HCEC 1CT (cell line): Measurements from ENCODE around the gene CDC42BPG.
"Not testable (repeated sequence)": the region's sequence is repeated elsewhere in the genome, so short reads cannot be mapped to it uniquely, and the experiment has no call there.

Experiments
- DNase-seq: peaks from one replicate; pipeline ENCODE4 v3.0.0-alpha.2; 2017

Gene CDC42BPG

DNA sequence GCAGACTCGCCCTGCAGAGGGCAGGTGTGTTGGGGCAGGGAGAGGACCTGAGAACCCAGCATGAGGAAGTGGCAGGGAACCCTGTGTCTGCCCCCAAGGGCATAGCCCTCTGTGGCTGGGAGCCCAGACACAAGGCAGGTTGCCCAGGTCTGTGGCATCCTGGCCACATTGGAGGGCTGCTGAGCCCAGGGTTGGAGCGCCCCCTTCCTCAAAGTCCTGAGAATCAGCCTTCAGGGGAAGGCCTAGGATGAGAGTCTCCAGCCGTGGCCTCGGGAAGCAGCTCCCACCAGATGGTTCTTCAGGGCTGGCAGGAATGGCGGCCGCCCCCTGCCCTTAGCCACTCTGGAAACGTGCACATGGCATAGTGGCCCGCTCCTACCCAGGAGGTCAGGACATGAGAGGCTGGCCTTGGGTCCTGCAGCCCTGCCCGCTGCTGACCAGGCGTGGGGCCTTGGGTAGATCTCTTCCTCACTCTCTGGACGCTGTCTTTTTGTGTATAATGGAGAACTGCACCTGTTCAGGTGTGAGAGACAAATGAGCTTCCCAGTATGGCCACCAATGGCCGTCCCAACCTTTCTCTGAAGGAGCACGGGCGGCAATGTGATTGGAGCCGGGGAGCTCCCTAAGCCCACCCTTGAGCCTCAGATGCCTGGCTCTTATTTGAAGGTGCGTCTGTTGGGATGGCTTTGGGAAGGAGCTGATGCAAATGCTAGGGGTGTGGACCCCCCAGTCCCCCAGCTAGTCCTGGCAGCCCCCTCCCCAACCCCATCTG is 4.6 kb upstream of the CDC42BPG start:
- DNase-seq = no peak

DNA sequence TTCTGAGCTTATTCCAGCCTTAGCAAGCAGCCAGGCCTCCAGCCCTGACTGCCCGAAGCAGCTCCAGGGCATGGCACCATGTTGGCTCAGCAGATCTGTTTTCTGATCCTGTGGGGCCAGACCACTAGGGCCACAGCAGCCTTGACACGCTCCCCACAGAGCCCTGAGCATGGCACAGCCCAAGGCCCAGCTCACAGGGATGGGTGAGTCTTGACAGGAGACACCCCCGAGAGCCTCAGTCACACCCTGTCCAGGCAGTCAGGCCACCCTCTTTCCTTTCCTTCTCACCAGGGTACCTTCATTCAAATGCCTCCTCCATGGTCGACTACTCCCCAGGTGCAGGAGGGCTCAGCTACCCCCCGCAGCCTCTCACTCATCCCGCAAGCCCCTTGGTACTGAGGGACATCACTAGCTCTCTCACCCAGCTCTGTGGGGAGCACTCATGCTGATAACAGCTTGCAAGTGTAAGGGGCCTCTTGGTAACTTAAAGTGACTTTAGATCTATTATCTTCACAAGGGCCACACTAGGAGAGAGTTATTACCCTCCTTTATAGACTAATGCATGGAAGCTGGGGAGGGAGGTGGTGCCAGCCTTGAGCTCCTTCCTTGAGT is 3.9 kb upstream of the CDC42BPG start:
- no peak for DNase-seq

GRCh38 chr11:64846998-64847666 is 2.7 kb upstream of the CDC42BPG start:
- peak; percentile 80 for DNase-seq

GRCh38 chr11:64845776-64846129 is 1.3 kb upstream of the CDC42BPG start:
- DNase-seq = not testable (repeated sequence)

DNA sequence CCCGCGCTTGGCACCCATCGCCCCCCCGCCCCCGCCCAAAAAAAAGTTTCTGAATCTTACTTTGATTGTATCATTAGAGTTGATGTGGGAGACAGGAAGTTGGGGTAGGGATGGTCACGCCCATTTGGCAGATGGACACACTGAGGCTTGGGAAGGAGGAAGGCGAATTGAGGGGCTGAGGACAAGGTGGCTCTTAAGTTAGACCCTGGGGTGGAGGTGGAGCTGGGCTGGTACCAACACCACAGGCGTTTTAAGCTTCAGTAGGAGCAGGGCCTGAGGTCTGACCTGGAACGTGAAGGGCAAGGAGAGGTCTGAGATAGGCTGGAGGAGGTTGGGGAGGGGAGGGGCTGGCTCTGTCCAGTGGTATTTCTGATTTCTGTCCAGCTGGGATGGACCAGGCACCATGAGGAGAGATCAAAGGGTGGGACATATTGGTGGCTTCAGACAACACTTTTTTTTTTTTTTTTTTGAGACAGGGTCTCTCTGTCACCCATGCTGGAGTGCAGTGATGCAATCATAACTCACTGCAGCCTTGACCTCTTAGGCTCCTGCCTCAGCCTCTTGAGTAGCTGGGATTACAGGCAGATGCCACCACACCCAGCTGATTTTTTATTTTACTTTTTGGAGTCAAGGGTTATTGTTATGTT is 799 bp upstream of the CDC42BPG start:
- DNase-seq = no peak

GRCh38 chr11:64843686-64844329 is 645 bp downstream of the CDC42BPG start:
- DNase-seq = no peak

DNA sequence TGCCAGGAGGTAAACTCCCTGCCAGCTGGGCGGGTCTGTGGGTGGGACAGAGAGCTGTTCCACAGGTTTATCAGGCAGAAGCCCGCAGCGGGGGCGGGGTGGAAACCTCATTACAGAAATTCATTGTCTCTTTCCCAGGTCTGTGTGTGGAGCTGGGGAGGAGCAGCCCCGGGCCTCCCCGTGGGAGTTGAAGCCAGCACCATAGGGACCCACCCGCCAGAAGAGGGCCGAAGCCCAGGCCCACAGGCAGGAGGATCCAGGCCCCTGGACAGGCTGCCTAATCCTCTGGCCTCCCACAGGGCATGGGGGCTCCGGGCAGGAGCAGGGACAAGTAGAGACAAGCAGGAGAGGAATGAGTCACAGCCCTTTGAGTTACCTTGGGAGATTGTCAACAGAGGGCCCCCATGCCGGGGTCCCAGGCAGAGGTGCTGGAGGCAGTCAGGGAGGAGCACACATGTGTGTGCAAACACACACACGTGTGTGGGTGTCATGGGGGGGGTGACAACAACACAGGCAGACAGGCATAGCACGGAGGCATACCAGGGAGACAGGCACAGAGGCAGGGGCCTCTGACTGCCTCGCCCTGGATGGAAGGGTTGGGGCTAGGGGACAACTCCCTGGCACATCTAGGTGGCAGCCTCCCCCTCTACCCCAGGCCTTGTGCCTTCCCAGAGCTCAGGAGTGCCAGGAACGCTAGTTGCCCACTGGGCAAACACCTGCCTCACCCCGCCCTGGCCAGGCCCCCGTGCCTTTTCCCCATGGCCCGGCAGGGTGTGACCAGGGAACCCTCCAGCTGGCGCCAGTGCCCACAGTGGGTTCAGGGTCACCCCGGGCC is 1.4 kb downstream of the CDC42BPG start:
- no peak for DNase-seq

- DNase-seq = no peak
Observed at GRCh38 chr11:64842366-64842759, 2.1 kb downstream of the CDC42BPG start.

DNA sequence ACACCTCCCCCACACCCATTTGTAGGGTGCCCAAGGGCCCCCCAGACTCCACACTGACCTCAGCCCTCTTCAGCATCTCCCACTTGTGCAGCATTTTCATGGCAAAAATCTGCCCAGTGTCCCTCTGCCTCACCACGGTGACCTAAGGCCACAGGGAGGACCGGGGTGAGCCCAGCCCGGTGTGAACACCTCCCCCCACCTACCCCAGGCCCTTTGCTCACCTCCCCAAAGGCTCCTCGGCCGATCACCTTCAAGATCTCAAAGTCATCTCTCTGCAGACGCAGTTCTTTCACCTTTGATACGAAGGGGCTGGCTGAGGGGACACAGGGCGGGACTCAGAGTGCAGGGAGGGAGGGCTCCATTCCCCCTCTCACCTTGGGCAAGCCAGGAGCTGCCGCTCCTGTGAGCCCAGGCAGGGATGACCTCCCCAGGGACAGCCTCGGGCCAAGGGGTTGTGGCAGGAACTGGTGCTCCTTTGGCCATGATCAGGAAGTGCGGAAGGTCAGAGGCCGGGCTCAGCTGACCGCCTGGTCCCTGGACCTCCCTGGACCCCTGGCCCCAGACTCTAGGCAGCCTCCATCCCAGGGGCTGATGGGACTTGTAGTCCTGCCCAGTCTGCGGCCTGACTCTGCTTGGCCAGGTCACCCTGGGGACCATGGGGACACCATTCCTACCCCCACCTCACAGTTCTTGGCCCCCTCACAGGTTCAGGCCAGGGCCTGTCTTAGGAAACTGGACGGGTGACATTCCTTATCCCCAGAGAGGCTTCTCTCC is 2.7 kb downstream of the CDC42BPG start:
- no peak for DNase-seq

GRCh38 chr11:64839887-64840782 is 4.3 kb downstream of the CDC42BPG start:
- DNase-seq = no peak

DNA sequence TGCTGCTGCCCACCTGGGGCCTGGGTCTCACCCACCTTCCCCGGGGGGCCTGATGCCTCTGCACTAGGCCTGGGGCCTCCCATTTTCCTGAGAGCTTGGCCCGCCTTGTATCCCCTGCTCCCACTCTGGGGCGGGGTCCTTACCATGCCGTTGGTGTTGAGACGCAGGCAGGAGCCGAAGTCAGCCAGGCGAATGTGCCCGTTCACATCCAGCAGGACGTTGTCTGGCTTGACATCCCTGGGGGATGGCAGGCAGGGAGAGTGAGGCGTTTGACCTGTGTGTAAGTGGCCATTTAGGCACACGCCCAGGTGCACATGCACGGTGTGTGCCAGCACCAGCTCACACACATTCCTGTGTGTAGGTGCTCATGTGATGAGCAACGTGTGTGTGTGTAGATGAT is 5.1 kb downstream of the CDC42BPG start:
- DNase-seq = no peak

DNA sequence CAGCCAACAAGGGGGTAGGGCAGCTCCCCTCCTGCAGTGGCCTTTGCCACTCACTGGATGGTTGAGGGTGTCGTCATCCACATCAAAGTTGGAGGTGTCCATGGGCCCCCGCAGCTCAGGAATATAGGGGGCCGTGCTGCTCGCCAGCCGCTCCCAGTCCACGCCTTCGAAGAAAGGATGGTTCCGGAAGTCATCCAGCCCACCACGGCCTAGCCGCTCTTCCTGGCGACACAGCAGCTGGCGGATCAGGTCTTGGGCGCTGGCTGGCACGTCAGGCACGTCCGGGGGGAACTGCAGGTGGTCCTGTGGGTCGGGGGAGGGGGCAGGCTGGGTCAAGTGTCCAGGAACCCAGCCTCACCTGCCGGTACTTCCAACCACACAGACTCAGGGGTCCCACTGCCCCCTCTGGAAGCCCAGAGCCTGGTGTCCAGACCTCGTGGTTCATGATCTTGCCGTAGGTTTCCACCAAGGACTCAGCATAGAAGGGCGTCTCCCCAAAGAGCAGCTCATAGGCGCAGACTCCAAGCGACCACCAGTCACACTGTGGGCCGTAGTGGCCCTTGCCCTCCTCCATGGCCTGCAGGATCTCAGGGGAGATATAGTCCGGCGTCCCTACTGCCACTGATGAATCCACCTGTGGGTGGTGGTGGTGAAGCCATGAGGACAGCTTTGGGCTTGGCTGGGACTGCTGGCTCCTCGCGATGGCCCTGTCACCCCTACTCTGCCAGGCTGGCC is 5.7 kb downstream of the CDC42BPG start:
- DNase-seq = no peak

- DNase-seq = no peak
Observed at GRCh38 chr11:64837887-64838351, 6.5 kb downstream of the CDC42BPG start.

DNA sequence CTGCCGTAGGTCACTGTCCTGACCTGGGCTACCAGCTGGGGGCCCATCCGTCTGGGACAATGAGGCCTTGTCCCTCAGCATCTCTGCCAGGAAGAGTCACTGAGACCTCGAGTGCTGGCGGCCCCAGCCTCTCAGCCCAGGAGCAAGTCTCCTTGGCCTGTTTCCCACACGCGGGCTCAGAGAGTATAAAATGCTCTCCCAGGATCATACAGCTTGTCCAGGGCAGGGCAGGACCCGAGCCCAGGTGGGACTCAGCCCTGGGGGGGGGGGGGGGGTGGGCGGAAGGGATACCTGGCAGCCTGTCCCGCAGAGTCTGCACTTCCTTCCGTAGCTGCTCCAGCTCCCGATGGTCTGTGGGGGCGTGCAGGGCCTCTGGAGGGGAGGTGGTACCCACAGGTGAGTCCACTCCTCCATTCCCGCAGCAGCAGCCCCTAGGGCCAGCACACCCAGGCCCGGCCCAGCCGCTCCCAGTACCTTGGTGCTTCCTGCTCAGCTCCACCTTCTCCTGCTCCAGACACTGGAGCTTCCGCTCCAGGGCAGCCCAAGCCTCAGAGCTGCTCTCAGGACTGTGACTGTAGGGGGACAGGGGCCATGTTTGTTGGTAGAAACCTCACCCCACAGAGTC is 7.9 kb downstream of the CDC42BPG start:
- DNase-seq = no peak

GRCh38 chr11:64835616-64836447 is 8.6 kb downstream of the CDC42BPG start:
- no peak for DNase-seq

- DNase-seq = no peak
Observed at GRCh38 chr11:64834723-64835615, 9.5 kb downstream of the CDC42BPG start.
